Right lobe of liver (tissue), 6 donors: ENCODE results near the gene GALNT5. TPM values are rescaled to one million over a fixed set of nuclear protein-coding genes. Genes with fewer than 3 reads are reported as not detected.
A peak's percentile ranks its signal among the peaks of the same experiment; 100 is the strongest.

ENCODE experiments used
- ATAC-seq, 4 donors: fragments of 200-7000 bp; cut with Tn5 transposase; one replicate each; pipeline ENCODE4 v1.9.1; 2020; ENCODE audit warnings: mild to moderate bottlenecking in 4 of 4, moderate library complexity in 4 of 4
- DNase-seq, 3 donors: peaks; one replicate each; pipeline ENCODE4 v3.0.0-alpha.2; 2020
- H3K27ac ChIP-seq, 3 donors: fragments of 200-600 bp; one replicate each; pipeline ENCODE4 v1.8.0; 2022
- H3K27me3 ChIP-seq, 2 donors: fragments of 200-600 bp; one replicate each; pipeline ENCODE4 v1.8.0; 2022
- H3K36me3 ChIP-seq, 4 donors: fragments of 200-600 bp; sonication (generic) in 1 of 4; one replicate each; pipeline versions ENCODE4 v1.5.1 to v1.8.0; 2017 to 2022; ENCODE audit warnings: control low read depth in 1 of 4
- H3K4me1 ChIP-seq, 4 donors: fragments of 200-600 bp; sonication (generic) in 1 of 4; one replicate each; pipeline versions ENCODE4 v1.5.1 to v1.8.0; 2017 to 2022; ENCODE audit warnings: control low read depth in 1 of 4
- H3K4me3 ChIP-seq, 3 donors: fragments of 200-600 bp; one replicate each; pipeline ENCODE4 v1.8.0; 2022
- H3K9me3 ChIP-seq, 4 donors: fragments of 200-600 bp; sonication (generic) in 1 of 4; one replicate each; pipeline versions ENCODE4 v1.5.1 to v1.8.0; 2017 to 2022; ENCODE audit warnings: control low read depth in 1 of 4
- CTCF ChIP-seq, 4 donors: fragments of 200-600 bp in 3 of 4; fragments of 450-650 bp in 1 of 4; IDR thresholded peaks; one replicate each; pipeline versions ENCODE4 v1.5.1 to v1.8.0; 2016 to 2022; ENCODE audit warnings: antibody characterized with exemption in 4 of 4, mild to moderate bottlenecking in 2 of 4
- POLR2A ChIP-seq: fragments of 450-650 bp; IDR thresholded peaks from one replicate; pipeline ENCODE4 v1.6.1; 2017; ENCODE audit warnings: antibody characterized with exemption, mild to moderate bottlenecking
- WGBS: methylation state at CpG from one replicate; pipeline ENCODE4 v1.1.6; 2018; ENCODE audit warnings: low coverage, low lambda C conversion rate; ENCODE audit not compliant: insufficient coverage; ENCODE audit errors: missing lambda C conversion rate; 5-methylcytosine and 5-hydroxymethylcytosine counted together
- intact Hi-C, 2 donors: fragments of 100-400 bp; cut with DNase I; formaldehyde crosslinking; loops; one replicate each; pipeline versions ENCODE4 v1.11.2 to v1.14.1; 2022
- total RNA-seq, 6 experiments: library from RNA; depleted of rRNA in 2 of 6; stranded (reverse); fragments of >200 nt in 2 of 6; fragmentation: NEBNext Ultra II Directional in 3 of 6; extraction: Animal tissue kit (Norgen Biotek cat#: 25700) in 3 of 6; gene quantifications; one replicate each; pipeline versions ENCODE4 v1.1.0 to v1.2.4, GENCODE V29; 2016 to 2023
- donor health status: DM: no; HTN: yes; CAD: no.
- donor health status: DM: no; HTN: no; CAD: no.
- donor health status: DM: no; HTN: no; CAD: no.
- donor health status: DM: no; HTN: yes; CAD: no.
- donor health status: DM: no; HTN: yes; CAD: no.

The GALNT5 gene
- total RNA-seq, 6 experiments from 2014 or later = 0.07 TPM; not detected in 5

- Histone ChIP-seq H3K4me1 (no peaks in the 10 kb centered on the region), H3K27me3 (no peaks in the 10 kb centered on the region), H3K9me3 (no peaks in the 10 kb centered on the region), H3K4me3 (no peak overlapping the region), H3K27ac (no peak overlapping the region), H3K36me3 (no peaks in the 10 kb centered on the region)
- TF ChIP-seq POLR2A = no peak
- no peak for TF ChIP-seq CTCF (IDR thresholded peaks at IDR 0.05)
- WGBS = 63% methylated on average over 2 of the region's 2 CpGs
- intact Hi-C loops = no loop called here
- ATAC-seq (no peak), DNase-seq (no peak)
Measured at GRCh38 chr2:157259960-157260359, 2.5 kb downstream of the GALNT5 start.

GRCh38 chr2:157260533-157261198 lies 3.2 kb downstream of the GALNT5 start:
- no peaks in the 10 kb centered on the region for H3K27me3 ChIP-seq
- H3K27ac ChIP-seq = no peak overlapping the region
- no peaks in the 10 kb centered on the region for H3K4me1 ChIP-seq
- H3K36me3 ChIP-seq = no peaks in the 10 kb centered on the region
- DNase-seq = no peak
- intact Hi-C loops = no loop called here
- H3K4me3 ChIP-seq = no peak overlapping the region
- H3K9me3 ChIP-seq = no peaks in the 10 kb centered on the region
- ATAC-seq = peak in 1 of 4 donors; percentile 17
- TF ChIP-seq CTCF (IDR thresholded peaks at IDR 0.05) (no peak), POLR2A (no peak)
- WGBS = 63% methylated on average over 4 of the region's 4 CpGs

DNA sequence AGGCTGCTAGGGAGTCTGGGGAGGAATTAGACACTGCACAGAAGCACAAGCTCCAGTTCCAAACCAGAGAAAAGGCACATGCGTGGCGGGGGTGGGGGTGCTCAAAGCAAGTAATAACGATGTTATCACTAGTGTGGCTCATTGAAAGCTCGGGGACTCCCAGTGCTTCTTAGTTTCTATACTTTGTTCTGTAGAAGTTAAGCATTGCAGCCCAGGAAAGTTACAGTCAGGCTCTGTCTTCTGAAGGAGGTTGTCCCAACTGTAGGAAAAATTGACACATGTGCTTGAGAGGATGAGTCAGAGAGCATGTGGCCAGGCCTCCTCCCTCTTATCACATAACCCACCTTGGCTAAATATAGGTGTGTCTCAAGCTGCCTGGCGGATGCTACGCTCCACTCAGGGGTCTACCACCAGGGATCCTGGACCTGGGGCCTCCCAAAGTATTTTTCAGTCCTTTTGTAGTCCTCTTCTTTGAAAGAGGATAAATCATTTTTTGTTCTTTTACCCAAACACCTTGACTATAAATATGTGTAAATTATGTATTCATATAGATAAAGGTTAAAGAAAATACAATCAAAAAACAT lies 3.8 kb downstream of the GALNT5 start:
- Histone ChIP-seq H3K36me3 (no peaks in the 10 kb centered on the region), H3K27me3 (no peaks in the 10 kb centered on the region), H3K27ac (no peak overlapping the region), H3K9me3 (no peaks in the 10 kb centered on the region), H3K4me1 (no peaks in the 10 kb centered on the region), H3K4me3 (no peak overlapping the region)
- ATAC-seq (peak in 1 of 4 donors; percentile 49), DNase-seq (no peak)
- intact Hi-C loops = no loop called here
- TF ChIP-seq CTCF (IDR thresholded peaks at IDR 0.05) (no peak), POLR2A (no peak)
- 52% methylated on average over 6 of the region's 6 CpGs for WGBS

DNA sequence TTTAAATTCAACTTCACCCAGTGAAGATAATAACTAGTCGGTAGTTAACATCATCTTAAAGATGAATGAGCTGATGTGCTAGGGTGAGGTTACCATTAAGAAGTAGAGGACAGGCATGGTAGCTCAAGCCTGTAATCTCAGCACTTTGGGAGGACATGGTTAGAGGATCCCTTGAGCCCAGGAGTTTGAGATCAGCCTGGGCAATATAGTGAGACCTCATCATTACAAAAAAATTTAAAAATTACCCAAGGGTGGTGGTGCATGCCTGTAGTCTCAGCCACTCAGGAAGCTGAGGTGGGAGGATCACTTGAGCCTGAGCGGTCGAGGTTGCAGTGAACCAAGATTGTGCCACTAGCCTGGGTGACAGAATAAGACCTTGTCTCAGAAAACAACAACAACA lies 4.7 kb downstream of the GALNT5 start:
- H3K4me1 ChIP-seq = no peaks in the 10 kb centered on the region
- TF ChIP-seq POLR2A = no peak
- TF ChIP-seq CTCF (IDR thresholded peaks at IDR 0.05) = no peak
- H3K36me3 ChIP-seq = no peaks in the 10 kb centered on the region
- H3K4me3 ChIP-seq = no peak overlapping the region
- ATAC-seq = no peak
- H3K9me3 ChIP-seq = no peaks in the 10 kb centered on the region
- H3K27ac ChIP-seq = no peak overlapping the region
- WGBS = 58% methylated on average over 2 of the region's 3 CpGs
- DNase-seq = no peak
- no peaks in the 10 kb centered on the region for H3K27me3 ChIP-seq
- intact Hi-C loops = no loop called here
